ES-I3 (cell line): Measurements from ENCODE around the gene LTO1.
"Not testable (repeated sequence)": the region's sequence is repeated elsewhere in the genome, so short reads cannot be mapped to it uniquely, and the experiment has no call there.

ENCODE experiments used
- H3K36me3 ChIP-seq: 2 replicates; pipeline ENCODE4 v1.6.1; 2013; ENCODE audit warnings: mild to moderate bottlenecking, low read length, control low read depth, moderate library complexity; ENCODE audit not compliant: insufficient read depth
- H3K4me1 ChIP-seq: 2 replicates; pipeline ENCODE4 v1.6.1; 2013; ENCODE audit warnings: mild to moderate bottlenecking, control low read depth, low read length; ENCODE audit not compliant: insufficient read depth
- H3K9ac ChIP-seq: 2 replicates; pipeline ENCODE4 v1.6.1; 2013; ENCODE audit warnings: low read depth, mild to moderate bottlenecking, low read length, moderate library complexity
- H3K9me3 ChIP-seq: 2 replicates; pipeline ENCODE4 v1.6.1; 2013; ENCODE audit warnings: mild to moderate bottlenecking, low read length, moderate library complexity; ENCODE audit not compliant: control insufficient read depth, insufficient read depth

The LTO1 gene

GRCh38 chr11:69705351-69705811 is 30.2 kb upstream of the LTO1 start:
- Histone ChIP-seq H3K9me3 (no peaks in the 10 kb centered on the region), H3K4me1 (peaks cover 20% of the 10 kb centered on the region), H3K36me3 (no peaks in the 10 kb centered on the region), H3K9ac (peak overlapping the region; percentile 47)

- no peaks in the 10 kb centered on the region for H3K9me3 ChIP-seq
- peaks cover 21% of the 10 kb centered on the region for H3K4me1 ChIP-seq
- peak overlapping the region; percentile 49 for H3K9ac ChIP-seq
- no peaks in the 10 kb centered on the region for H3K36me3 ChIP-seq
Observed at GRCh38 chr11:69704508-69705253, 29.5 kb upstream of the LTO1 start.

GRCh38 chr11:69703768-69704507 is 28.8 kb upstream of the LTO1 start, which contains the start of gene FGF19:
Gene FGF19 (minus strand): TSS chr11:69704022. CDS start chr11:69703876, 146 bp downstream.
- H3K4me1 ChIP-seq = peaks cover 21% of the 10 kb centered on the region
- no peaks in the 10 kb centered on the region for H3K9me3 ChIP-seq
- H3K9ac ChIP-seq = peak within 1 kb of the TSS; percentile 49
- H3K36me3 ChIP-seq = peaks cover under 1% of the 10 kb centered on the region; the same call in 1 of the 2 replicates

DNA sequence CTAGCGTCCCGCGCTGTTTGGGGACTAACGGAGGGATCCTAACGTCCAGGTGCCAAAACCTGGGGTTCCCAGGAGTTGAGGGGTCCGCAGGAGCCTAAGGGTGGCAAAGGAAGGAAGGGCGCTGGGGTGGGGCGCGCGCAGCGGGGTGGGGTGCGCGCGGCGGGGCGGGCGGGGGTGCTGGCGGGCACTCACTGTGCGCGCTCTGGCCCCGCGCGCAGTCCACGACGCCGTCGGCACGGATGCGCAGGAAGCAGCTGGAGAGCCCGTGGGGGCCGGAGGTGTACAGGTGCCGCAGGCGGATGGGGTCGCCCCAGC is 28.3 kb upstream of the LTO1 start:
- Histone ChIP-seq H3K36me3 (peaks cover 5% of the 10 kb centered on the region; the same call in 1 of the 2 replicates), H3K9me3 (no peaks in the 10 kb centered on the region), H3K9ac (peak overlapping the region; percentile 49), H3K4me1 (peaks cover 21% of the 10 kb centered on the region)

- Histone ChIP-seq H3K9ac (peak overlapping the region; percentile 49), H3K9me3 (no peaks in the 10 kb centered on the region), H3K36me3 (peaks cover 5% of the 10 kb centered on the region; the same call in 1 of the 2 replicates), H3K4me1 (peaks cover 21% of the 10 kb centered on the region)
Observed at GRCh38 chr11:69702769-69703452, 27.8 kb upstream of the LTO1 start.

DNA sequence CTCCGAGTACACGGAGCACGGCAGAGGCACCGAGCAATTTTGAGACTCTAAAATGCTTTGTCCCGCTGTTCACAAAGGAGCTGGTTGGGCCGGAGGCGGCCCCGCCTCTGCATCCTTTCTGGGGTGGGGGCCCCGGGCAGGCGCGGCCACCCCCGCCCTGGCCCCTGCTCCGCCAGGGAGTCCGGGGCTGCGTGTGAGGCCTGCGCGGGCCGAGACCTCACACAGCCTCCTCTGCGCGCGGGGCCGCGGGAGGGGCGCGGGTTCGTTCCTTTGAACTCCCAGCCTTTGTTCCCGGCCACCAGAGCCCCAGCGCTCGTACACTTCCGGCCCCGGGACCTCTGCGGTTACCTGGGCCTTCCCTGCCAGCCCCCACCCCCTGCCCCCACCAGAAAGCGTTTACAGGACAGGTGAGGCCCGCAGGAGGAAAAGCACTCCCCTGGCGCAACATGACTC is 27.1 kb upstream of the LTO1 start:
- H3K9me3 ChIP-seq = no peaks in the 10 kb centered on the region
- H3K4me1 ChIP-seq = peaks cover 18% of the 10 kb centered on the region
- peak overlapping the region; percentile 49 for H3K9ac ChIP-seq
- H3K36me3 ChIP-seq = peaks cover 5% of the 10 kb centered on the region; the same call in 1 of the 2 replicates

DNA sequence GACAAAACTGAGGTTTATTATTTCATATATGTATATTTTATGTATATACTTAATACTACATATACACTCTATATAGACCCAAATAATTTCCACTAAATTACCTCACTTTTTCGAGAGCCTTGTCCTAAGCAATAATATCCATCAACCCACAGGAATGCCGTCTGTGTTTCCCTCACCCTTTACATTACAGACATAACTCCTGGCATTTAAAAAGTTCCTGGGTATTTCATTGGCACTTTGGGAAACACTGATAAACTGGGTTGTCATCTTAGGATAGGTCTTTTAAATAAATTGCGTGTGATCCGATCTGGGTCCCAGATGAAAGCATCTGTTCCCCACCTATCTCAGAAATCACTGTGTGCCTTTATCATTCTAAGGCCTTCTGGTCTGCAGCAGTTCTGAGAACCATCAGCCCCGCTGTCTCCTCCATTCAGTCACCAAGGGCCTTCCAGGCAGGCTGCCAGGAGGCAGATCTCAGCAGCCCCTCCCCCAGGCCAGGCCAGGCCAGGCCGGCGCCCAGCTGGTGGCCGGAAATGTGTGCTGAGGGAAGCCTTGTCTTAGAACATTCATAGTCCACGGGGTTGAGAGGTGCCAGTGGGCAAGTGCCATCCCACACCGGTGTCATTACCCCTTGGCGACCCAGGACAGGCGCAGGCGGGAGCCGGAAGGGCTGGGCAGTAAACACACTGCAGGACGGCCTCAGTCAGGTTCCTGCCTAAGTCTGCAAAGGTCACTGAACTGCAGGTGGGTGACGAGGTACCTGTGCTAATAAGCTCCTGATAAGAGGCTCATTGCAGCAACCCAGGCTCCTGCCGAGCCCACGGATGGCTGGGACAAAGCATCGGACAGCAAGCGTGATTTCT is 25.4 kb upstream of the LTO1 start:
- Histone ChIP-seq H3K9me3 (no peaks in the 10 kb centered on the region), H3K4me1 (peaks cover 12% of the 10 kb centered on the region; the same call in 1 of the 2 replicates), H3K9ac (peak overlapping the region; percentile 2), H3K36me3 (peaks cover 5% of the 10 kb centered on the region; the same call in 1 of the 2 replicates)

DNA sequence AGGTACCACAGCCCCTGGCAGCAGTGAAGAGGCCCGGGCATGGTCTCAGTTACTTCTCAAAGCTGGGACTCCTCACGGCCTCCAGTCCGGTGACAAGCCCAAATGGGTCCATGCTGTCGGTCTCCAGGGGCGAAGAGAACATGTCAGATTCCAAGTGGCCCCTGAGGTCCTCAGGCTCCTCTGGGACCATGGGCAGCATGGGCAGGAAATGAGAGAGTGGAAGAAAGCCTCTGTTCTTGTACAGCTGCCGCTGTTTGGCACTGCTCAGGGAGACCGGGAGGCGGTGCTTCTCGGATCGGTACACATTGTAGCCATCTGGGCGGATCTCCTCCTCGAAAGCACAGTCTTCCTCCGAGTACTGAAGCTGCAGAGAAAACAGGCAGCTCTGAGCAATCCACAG is 24.1 kb upstream of the LTO1 start:
- no peak overlapping the region for H3K9ac ChIP-seq

DNA sequence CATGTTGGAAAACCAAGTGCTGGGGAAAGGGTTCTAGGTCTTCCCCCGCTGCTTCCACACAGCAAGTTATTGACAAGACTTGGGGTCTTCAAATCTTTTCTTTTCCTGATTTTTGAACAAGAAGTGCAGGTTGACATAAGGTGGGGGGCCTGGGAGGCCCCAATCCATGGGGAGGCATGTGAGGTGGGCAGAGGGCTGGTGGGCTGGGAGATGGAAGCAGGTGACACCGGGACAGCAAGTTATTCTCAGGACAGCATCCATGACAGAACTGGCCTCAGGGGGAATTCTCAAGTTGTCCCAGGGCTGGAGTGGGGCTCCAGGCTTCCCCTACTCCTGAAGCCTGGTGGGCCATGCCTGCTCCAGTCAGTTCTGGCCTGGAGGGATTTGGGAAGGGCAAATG is 23.2 kb upstream of the LTO1 start:
- Histone ChIP-seq H3K36me3 (peaks cover 5% of the 10 kb centered on the region; the same call in 1 of the 2 replicates), H3K9ac (no peak overlapping the region), H3K9me3 (no peaks in the 10 kb centered on the region), H3K4me1 (peaks cover 8% of the 10 kb centered on the region; the same call in 1 of the 2 replicates)

More for the DNA sequence above, 24.1 kb upstream of the LTO1 start:
- Histone ChIP-seq H3K36me3 (peaks cover 5% of the 10 kb centered on the region; the same call in 1 of the 2 replicates), H3K4me1 (peaks cover 8% of the 10 kb centered on the region; the same call in 1 of the 2 replicates), H3K9me3 (no peaks in the 10 kb centered on the region)

- Histone ChIP-seq H3K9me3 (no peaks in the 10 kb centered on the region), H3K36me3 (peaks cover 5% of the 10 kb centered on the region; the same call in 1 of the 2 replicates), H3K9ac (no peak overlapping the region), H3K4me1 (peaks cover 8% of the 10 kb centered on the region; the same call in 1 of the 2 replicates)
Observed at GRCh38 chr11:69697861-69698260, 22.7 kb upstream of the LTO1 start.

DNA sequence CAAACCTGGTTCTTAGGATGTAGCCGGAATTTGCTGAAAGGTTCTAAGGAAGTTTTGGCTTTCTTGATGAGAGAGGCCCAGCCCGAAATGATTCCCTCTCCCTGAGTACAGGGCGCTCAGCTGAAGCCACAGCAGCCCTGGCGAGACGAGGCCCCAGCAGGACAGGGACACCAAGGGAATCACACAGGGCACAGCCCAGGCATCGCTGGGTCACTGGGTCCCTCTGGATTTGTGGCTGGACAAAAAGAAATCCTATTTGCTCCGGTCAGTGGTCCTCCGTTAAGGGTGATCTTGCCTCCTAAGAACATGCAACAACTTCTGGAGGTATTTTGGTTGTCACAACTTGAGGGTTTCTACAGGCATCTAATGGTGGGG is 22.3 kb upstream of the LTO1 start:
- Histone ChIP-seq H3K36me3 (peaks cover 5% of the 10 kb centered on the region; the same call in 1 of the 2 replicates), H3K4me1 (peaks cover 8% of the 10 kb centered on the region; the same call in 1 of the 2 replicates)

DNA sequence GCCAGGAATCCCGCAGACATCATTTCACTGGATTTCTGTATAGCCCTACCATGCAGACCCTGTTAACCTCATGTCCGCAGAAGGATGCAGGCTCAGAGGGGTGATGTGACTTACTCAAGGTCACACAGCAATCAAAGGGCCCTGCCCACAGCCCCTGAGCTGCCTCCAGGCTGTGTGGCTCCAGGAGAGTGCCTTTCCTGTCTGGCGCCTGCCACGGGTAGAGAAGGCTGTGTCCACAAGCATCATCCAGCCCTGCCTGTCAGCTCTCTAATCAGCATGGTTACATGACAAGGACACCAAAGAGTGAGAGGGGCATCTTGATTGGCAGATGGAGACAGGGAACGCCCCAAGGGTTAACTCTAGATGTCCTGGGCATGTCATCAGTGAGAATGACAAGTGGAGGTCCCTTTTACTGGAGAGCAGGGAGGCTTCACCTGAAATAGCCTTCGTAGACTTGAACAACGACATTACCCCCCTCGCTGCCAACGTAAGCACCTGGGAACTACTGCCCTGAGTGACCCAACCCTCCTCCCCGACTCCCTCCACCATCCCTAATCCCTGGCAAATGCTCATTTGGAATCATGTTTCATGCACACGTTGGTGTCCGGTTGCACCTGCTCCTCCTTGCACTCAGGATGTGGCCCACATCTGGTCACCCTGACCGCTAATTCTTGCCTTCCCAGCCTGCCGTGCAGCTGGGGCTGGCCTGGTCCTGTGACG is 21.8 kb upstream of the LTO1 start:
- Histone ChIP-seq H3K9me3 (no peaks in the 10 kb centered on the region), H3K4me1 (peaks cover 8% of the 10 kb centered on the region; the same call in 1 of the 2 replicates), H3K36me3 (peaks cover 5% of the 10 kb centered on the region; the same call in 1 of the 2 replicates), H3K9ac (no peak overlapping the region)

More for the DNA sequence above, 22.3 kb upstream of the LTO1 start:
- no peak overlapping the region for H3K9ac ChIP-seq
- no peaks in the 10 kb centered on the region for H3K9me3 ChIP-seq

DNA sequence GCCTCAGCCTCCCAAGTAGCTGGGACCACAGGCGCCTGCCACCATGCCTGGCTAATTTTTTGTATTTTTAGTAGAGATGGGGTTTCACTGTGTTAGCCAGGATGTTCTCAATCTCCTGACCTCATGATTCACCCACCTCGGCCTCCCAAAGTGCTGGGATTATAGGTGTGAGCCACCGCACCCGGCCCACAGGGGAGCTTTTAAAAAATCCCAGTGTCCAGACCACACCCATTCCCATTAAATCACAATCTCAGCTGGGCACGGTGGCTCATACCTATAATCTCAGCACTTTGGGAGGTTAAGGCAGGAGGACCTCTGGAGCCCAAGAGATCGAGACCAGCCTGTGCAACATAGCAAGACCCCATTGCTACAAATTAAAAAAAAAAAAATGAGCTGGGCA is 20.8 kb upstream of the LTO1 start:
- H3K9me3 ChIP-seq, H3K36me3 ChIP-seq, H3K4me1 ChIP-seq, H3K9ac ChIP-seq: not testable (repeated sequence)
